PC-3 (cell line): ENCODE data around the gene PHC3. TPM values are rescaled to one million over a fixed set of nuclear protein-coding genes. Genes with fewer than 3 reads are reported as not detected.

Experiments used
- ATAC-seq: fragments of 200-7000 bp; cut with Tn5 transposase; 2 replicates; pipeline ENCODE4 v1.9.1; 2020; ENCODE audit warnings: mild to moderate bottlenecking, moderate library complexity
- BruUV-seq: library from RNA; stranded (reverse); fragments of 400-500 nt; replicated peaks from 2 replicates; lab custom pipeline; 2021; lab: Mats Ljungman, UMichigan
- CTCF ChIA-PET: fragments of 300-600 bp; sonication (Branson Sonifier 250); formaldehyde crosslinking; loops from one replicate; lab custom pipeline; 2022; ENCODE audit warnings: antibody characterized with exemption; lab: Charles Lee
- POLR2A ChIA-PET: fragments of 300-600 bp; sonication (Branson Sonifier 250); formaldehyde crosslinking; loops from one replicate; lab custom pipeline; 2022; ENCODE audit warnings: antibody characterized with exemption; ENCODE audit not compliant: unreplicated experiment; lab: Charles Lee
- DNase-seq: peaks from one replicate; pipeline ENCODE4 v3.0.0-alpha.2; 2015
- H2AFZ ChIP-seq: fragments of 300-600 bp; sonication (generic); 2 replicates; pipeline ENCODE4 v1.6.0; 2016; ENCODE audit warnings: antibody characterized with exemption, low read length
- H3F3A ChIP-seq: fragments of 300-600 bp; sonication (generic); one replicate; pipeline ENCODE4 v1.6.0; 2017; ENCODE audit warnings: antibody characterized with exemption, low read length, control low read depth, mild to moderate bottlenecking; ENCODE audit not compliant: unreplicated experiment
- H3K27ac ChIP-seq: fragments of 300-600 bp; sonication (generic); 2 replicates; pipeline ENCODE4 v1.5.1; 2016; ENCODE audit warnings: mild to moderate bottlenecking, low read length
- H3K27me3 ChIP-seq: fragments of 300-600 bp; sonication (generic); 2 replicates; pipeline ENCODE4 v1.6.1; 2016; ENCODE audit warnings: low read length, mixed read lengths
- H3K36me3 ChIP-seq: fragments of 300-600 bp; sonication (generic); 2 replicates; pipeline ENCODE4 v1.6.1; 2016; ENCODE audit warnings: low read depth, mixed run types, low read length, mixed read lengths
- H3K4me1 ChIP-seq: fragments of 300-600 bp; sonication (generic); 2 replicates; pipeline ENCODE4 v1.5.1; 2016; ENCODE audit warnings: low read length; ENCODE audit not compliant: insufficient read depth
- H3K4me2 ChIP-seq: fragments of 300-600 bp; sonication (generic); 2 replicates; pipeline ENCODE4 v1.6.0; 2016; ENCODE audit warnings: low read length
- H3K4me3 ChIP-seq: fragments of 300-600 bp; sonication (generic); 2 replicates; pipeline ENCODE4 v1.5.1; 2016; ENCODE audit warnings: mild to moderate bottlenecking, low read length, mixed read lengths
- H3K79me2 ChIP-seq: fragments of 300-600 bp; sonication (generic); 2 replicates; pipeline ENCODE4 v1.6.1; 2017; ENCODE audit warnings: low read length, mixed read lengths
- H3K9ac ChIP-seq: fragments of 300-600 bp; sonication (generic); 2 replicates; pipeline ENCODE4 v1.6.0; 2016; ENCODE audit warnings: mild to moderate bottlenecking, low read length
- H3K9me2 ChIP-seq: fragments of 300-600 bp; sonication (generic); replicated peaks from 2 replicates; pipeline ENCODE4 v1.6.1; 2016; ENCODE audit warnings: mixed run types, low read length, mixed read lengths
- H3K9me3 ChIP-seq: fragments of 300-600 bp; sonication (generic); 2 replicates; pipeline ENCODE4 v1.6.1; 2016; ENCODE audit warnings: low read length, mixed read lengths
- H4K20me1 ChIP-seq: fragments of 300-600 bp; sonication (generic); 2 replicates; pipeline ENCODE4 v1.6.1; 2016; ENCODE audit warnings: low read length, mixed read lengths
- CTCF ChIP-seq: fragments of 300-600 bp; sonication (generic); conservative IDR thresholded peaks from 2 replicates; pipeline ENCODE4 v1.5.1; 2017; ENCODE audit warnings: antibody characterized with exemption, low read depth, mild to moderate bottlenecking, low read length
- EZH2 ChIP-seq: fragments of 300-600 bp; sonication (generic); IDR thresholded peaks from one replicate; pipeline ENCODE4 v1.6.1; 2017; ENCODE audit warnings: antibody characterized with exemption, mild to moderate bottlenecking, low read length; ENCODE audit not compliant: unreplicated experiment
- EZH2phosphoT487 ChIP-seq: fragments of 300-600 bp; sonication (generic); IDR thresholded peaks from 2 replicates; pipeline ENCODE4 v1.6.1; 2018; ENCODE audit warnings: mild to moderate bottlenecking, antibody characterized with exemption, low read length, borderline replicate concordance
- intact Hi-C: fragments of 100-400 bp; cut with micrococcal nuclease; formaldehyde crosslinking; loops from 2 replicates; pipeline ENCODE4 v1.9.0; 2023
- total RNA-seq: library from RNA; depleted of rRNA; stranded (reverse); fragments of >200 nt; gene quantifications from 2 replicates; pipeline ENCODE4 v1.2.3, GENCODE V29; 2014

Gene PHC3
- total RNA-seq, 1 experiment from 2014 or later: 7.5 TPM

GRCh38 chr3:170189398-170190256, 8.1 kb upstream of the PHC3 start:
- H3K9ac ChIP-seq: no peak overlapping the region
- DNase-seq: no peak
- H3K4me2 ChIP-seq: peak overlapping the region; percentile 32
- BruUV-seq: no TSS peak
- no peaks in the 10 kb centered on the region for H3K9me2 ChIP-seq
- H3K79me2 ChIP-seq: no peaks in the 10 kb centered on the region
- no peak overlapping the region; the same call in 1 of the 2 replicates for H3K4me3 ChIP-seq
- peak; percentile 29 for ATAC-seq
- intact Hi-C loops: loop anchor here (2.0 to 10.0 kb wide), 4 partner anchors 33 to 658 kb away; partner anchors contain the start of gene PRKCI
- peak overlapping the region; percentile 28 for H2AFZ ChIP-seq
- TF ChIP-seq EZH2phosphoT487 (no peak), EZH2 (no peak), CTCF (no peak; the same call in 1 of the 2 replicates)
- ChIA-PET CTCF (no interaction called here), POLR2A (no interaction called here)
- H3K27ac ChIP-seq: no peak overlapping the region
- H3F3A ChIP-seq: no peaks in the 10 kb centered on the region
- H3K4me1 ChIP-seq: no peaks in the 10 kb centered on the region
- no peaks in the 10 kb centered on the region for H3K27me3 ChIP-seq
- H3K36me3 ChIP-seq: no peaks in the 10 kb centered on the region
- no peaks in the 10 kb centered on the region for H3K9me3 ChIP-seq
- no peaks in the 10 kb centered on the region for H4K20me1 ChIP-seq

DNA sequence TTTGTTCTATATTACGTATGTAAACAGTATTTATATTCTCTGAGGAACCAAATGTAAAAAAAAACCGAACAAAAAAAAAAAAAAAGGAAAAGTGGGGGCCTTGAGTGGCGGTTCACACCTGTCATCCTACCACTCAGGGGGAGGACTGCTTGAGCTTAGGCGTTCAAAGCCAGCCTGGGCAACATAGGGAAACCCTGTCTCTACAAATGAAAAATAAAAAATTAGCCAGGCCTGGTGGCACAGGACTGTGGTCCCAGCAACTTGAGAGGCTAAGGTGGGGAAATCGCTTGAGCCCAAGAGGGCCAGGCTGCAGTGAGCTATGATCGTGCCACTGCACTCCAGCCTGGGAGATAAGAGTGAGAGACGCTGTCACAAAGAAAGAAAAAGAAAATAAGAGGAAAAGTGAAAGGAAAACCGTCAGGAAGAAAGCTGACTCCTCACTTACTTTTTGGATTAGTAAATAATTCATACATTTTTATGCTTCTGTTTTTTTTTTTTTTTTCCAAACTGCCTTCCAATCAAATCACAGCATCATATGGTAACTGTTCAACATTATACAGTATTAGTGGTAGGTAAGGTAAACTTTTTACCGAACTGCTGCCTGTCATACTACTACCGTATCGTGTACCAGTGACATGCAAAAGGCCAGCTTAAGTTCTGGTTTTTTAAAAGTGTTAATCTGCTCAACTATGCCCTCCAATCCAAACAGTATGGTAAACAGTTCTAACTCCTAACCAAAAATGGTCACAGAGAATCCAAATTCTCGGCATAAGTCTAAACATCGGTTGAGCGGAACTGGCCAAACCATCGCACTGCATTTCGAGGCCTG, 1.2 kb downstream of the PHC3 start:
- ChIA-PET CTCF (interaction anchor here (0.7 kb wide), 1 partner anchor 629 kb away, joined by 3 read pairs; no protein-coding TSS in a partner anchor), POLR2A (interaction anchor here (0.6 kb wide), 1 partner anchor 509 kb away, joined by 3 read pairs; no protein-coding TSS in a partner anchor)
- Histone ChIP-seq H3K4me3 (peak overlapping the region; percentile 75), H4K20me1 (0 out of 2 replicates have a peak, but pooled peaks cover 5% of the 10 kb centered on the region), H3K27me3 (no peaks in the 10 kb centered on the region), H3K4me2 (peak overlapping the region; percentile 93), H3K4me1 (peaks cover 16% of the 10 kb centered on the region), H3K9me3 (no peaks in the 10 kb centered on the region), H3K9ac (peak overlapping the region; percentile 93), H3K36me3 (peaks cover 21% of the 10 kb centered on the region; the same call in 1 of the 2 replicates), H3K9me2 (no peaks in the 10 kb centered on the region), H3K79me2 (peaks cover 42% of the 10 kb centered on the region), H3K27ac (peak overlapping the region; percentile 47), H2AFZ (peak overlapping the region; percentile 88), H3F3A (no peaks in the 10 kb centered on the region)
- intact Hi-C loops: loop anchor here (2.0 to 10.0 kb wide), 2 partner anchors 43 to 95 kb away; partner anchors contain the start of gene PRKCI
- BruUV-seq: no TSS peak
- TF ChIP-seq CTCF: no peak
- no peak for TF ChIP-seq EZH2phosphoT487
- TF ChIP-seq EZH2: no peak
- peak; percentile 45 for DNase-seq
- ATAC-seq: peak; percentile 51
